ENCODE results near the gene BANP.

Gene BANP

GRCh38 chr16:87917503-87917902 lies 33.7 kb upstream of the BANP start:
- H3K4me1 ChIP-seq (ENCODE audit: insufficient read depth, low read length): no peaks in the 10 kb centered on the region
- H3K9me3 ChIP-seq (ENCODE audit: insufficient read depth, low read length, severe bottlenecking): no peaks in the 10 kb centered on the region
- no peak overlapping the region for H2AFZ ChIP-seq (ENCODE audit: low read depth, low read length)
- no peak overlapping the region for H3K4me2 ChIP-seq (ENCODE audit: insufficient read depth, low read length)
- H4K20me1 ChIP-seq (ENCODE audit: insufficient read depth, low read length): no peaks in the 10 kb centered on the region
- H3K27ac ChIP-seq (ENCODE audit: low read length): no peak overlapping the region
- H3K36me3 ChIP-seq (ENCODE audit: insufficient read depth, low read length): no peaks in the 10 kb centered on the region
- ATAC-seq (ENCODE audit: insufficient read depth, low read depth) (no peak), DNase-seq (no peak)
- no peaks in the 10 kb centered on the region for H3K27me3 ChIP-seq (ENCODE audit: insufficient read depth, low read length, poor library complexity)
- H3K79me2 ChIP-seq (ENCODE audit: insufficient read depth, low read length): no peaks in the 10 kb centered on the region
- H3K9ac ChIP-seq (ENCODE audit: low read depth, low read length): no peak overlapping the region
- TF ChIP-seq CTCF (IDR thresholded peaks at IDR 0.05; ENCODE audit: borderline replicate concordance, extremely low read depth, low read length, poor library complexity, severe bottlenecking) (no peak), EZH2 (IDR thresholded peaks at IDR 0.05; ENCODE audit: borderline replicate concordance, low read depth, low read length, severe bottlenecking) (no peak)
- no peak overlapping the region for H3K4me3 ChIP-seq (ENCODE audit: low read depth in 1 of 2, low read length in 2 of 2)

- no peak overlapping the region for H3K4me2 ChIP-seq (ENCODE audit: insufficient read depth, low read length)
- TF ChIP-seq EZH2 (IDR thresholded peaks at IDR 0.05; ENCODE audit: borderline replicate concordance, low read depth, low read length, severe bottlenecking): no peak
- TF ChIP-seq CTCF (IDR thresholded peaks at IDR 0.05; ENCODE audit: borderline replicate concordance, extremely low read depth, low read length, poor library complexity, severe bottlenecking): no peak
- H3K9ac ChIP-seq (ENCODE audit: low read depth, low read length): no peak overlapping the region
- no peak overlapping the region for H3K27ac ChIP-seq (ENCODE audit: low read length)
- H3K4me3 ChIP-seq (ENCODE audit: low read depth in 1 of 2, low read length in 2 of 2): no peak overlapping the region
- no peaks in the 10 kb centered on the region for H3K36me3 ChIP-seq (ENCODE audit: insufficient read depth, low read length)
- H3K9me3 ChIP-seq (ENCODE audit: insufficient read depth, low read length, severe bottlenecking): no peaks in the 10 kb centered on the region
- ATAC-seq (ENCODE audit: insufficient read depth, low read depth) (no peak), DNase-seq (no peak)
- H3K79me2 ChIP-seq (ENCODE audit: insufficient read depth, low read length): no peaks in the 10 kb centered on the region
- no peaks in the 10 kb centered on the region for H3K4me1 ChIP-seq (ENCODE audit: insufficient read depth, low read length)
- no peaks in the 10 kb centered on the region for H3K27me3 ChIP-seq (ENCODE audit: insufficient read depth, low read length, poor library complexity)
- H2AFZ ChIP-seq (ENCODE audit: low read depth, low read length): no peak overlapping the region
- H4K20me1 ChIP-seq (ENCODE audit: insufficient read depth, low read length): no peaks in the 10 kb centered on the region
Measured at GRCh38 chr16:87918338-87918737, 32.9 kb upstream of the BANP start.

- Histone ChIP-seq H4K20me1 (ENCODE audit: insufficient read depth, low read length) (no peaks in the 10 kb centered on the region), H3K4me3 (ENCODE audit: low read depth in 1 of 2, low read length in 2 of 2) (no peak overlapping the region), H3K27ac (ENCODE audit: low read length) (no peak overlapping the region), H3K4me2 (ENCODE audit: insufficient read depth, low read length) (no peak overlapping the region), H3K27me3 (ENCODE audit: insufficient read depth, low read length, poor library complexity) (no peaks in the 10 kb centered on the region), H3K9me3 (ENCODE audit: insufficient read depth, low read length, severe bottlenecking) (no peaks in the 10 kb centered on the region), H3K79me2 (ENCODE audit: insufficient read depth, low read length) (no peaks in the 10 kb centered on the region), H2AFZ (ENCODE audit: low read depth, low read length) (no peak overlapping the region), H3K4me1 (ENCODE audit: insufficient read depth, low read length) (no peaks in the 10 kb centered on the region), H3K36me3 (ENCODE audit: insufficient read depth, low read length) (no peaks in the 10 kb centered on the region), H3K9ac (ENCODE audit: low read depth, low read length) (no peak overlapping the region)
- no peak for TF ChIP-seq CTCF (IDR thresholded peaks at IDR 0.05; ENCODE audit: borderline replicate concordance, extremely low read depth, low read length, poor library complexity, severe bottlenecking)
- no peak for TF ChIP-seq EZH2 (IDR thresholded peaks at IDR 0.05; ENCODE audit: borderline replicate concordance, low read depth, low read length, severe bottlenecking)
- no peak for DNase-seq
- no peak for ATAC-seq (ENCODE audit: insufficient read depth, low read depth)
Measured at GRCh38 chr16:87918866-87919680, 32.2 kb upstream of the BANP start.
